Adrenal gland (tissue), 12 donors: Measurements from ENCODE around the gene ITPA. TPM values are rescaled to one million over a fixed set of nuclear protein-coding genes. Genes with fewer than 3 reads are reported as not detected.

Experiments
- DNase-seq, 7 donors: peaks; one replicate each; pipeline ENCODE4 v3.0.0-alpha.2; 2019 to 2020
- H3K27ac ChIP-seq, 5 donors: fragments of 200-600 bp; sonication (generic) in 4 of 5; 1 replicate in 3 of 5; 2 replicates in 2 of 5; pipeline versions ENCODE4 v1.5.1 to v1.8.0; 2016 to 2020; ENCODE audit warnings: mild to moderate bottlenecking in 1 of 5
- H3K27me3 ChIP-seq: fragments of 200-600 bp; 2 replicates; pipeline ENCODE4 v1.8.0; 2021
- H3K36me3 ChIP-seq, 2 donors: fragments of 200-600 bp; replicated peaks in 1 of 2; 1 replicate in 1 of 2; 2 replicates in 1 of 2; pipeline versions ENCODE4 v1.5.1 to v1.8.0; 2018 to 2022
- H3K4me1 ChIP-seq, 2 donors: fragments of 200-600 bp; replicated peaks in 1 of 2; 1 replicate in 1 of 2; 2 replicates in 1 of 2; pipeline versions ENCODE4 v1.5.1 to v1.8.0; 2018 to 2021
- H3K4me3 ChIP-seq, 4 donors: fragments of 200-600 bp; sonication (generic) in 3 of 4; one replicate each; pipeline ENCODE4 v1.5.1; 2016 to 2018
- H3K9me3 ChIP-seq, 3 donors: fragments of 200-600 bp; sonication (generic) in 1 of 3; replicated peaks in 1 of 3; 1 replicate in 2 of 3; 2 replicates in 1 of 3; pipeline versions ENCODE4 v1.5.1 to v1.8.0; 2016 to 2021
- POLR2A ChIP-seq, 2 donors: fragments of 450-650 bp; IDR thresholded peaks; one replicate each; pipeline ENCODE4 v1.6.1; 2017; ENCODE audit warnings: antibody characterized with exemption in 2 of 2, mild to moderate bottlenecking in 2 of 2, moderate library complexity in 1 of 2
- WGBS, 4 donors: extraction: QIAGEN DNeasy Blood & Tissue Kit in 2 of 4; methylation state at CpG; one replicate each; pipeline versions ENCODE4 v1.1.5 to v1.1.7; 2013 to 2017; 5-methylcytosine and 5-hydroxymethylcytosine counted together
- intact Hi-C, 2 donors: fragments of 100-400 bp; cut with DNase I; formaldehyde crosslinking; loops; one replicate each; pipeline versions ENCODE4 v1.14.1 to v1.15.0; 2022 to 2023
- polyA plus RNA-seq, 3 donors: library from polyadenylated mRNA; stranded (reverse); fragments of 200-250 nt in 2 of 3; fragments of 350-450 nt in 1 of 3; fragmentation: Illumina TruSeq in 1 of 3; extraction: RNeasy Lipid Tissue Mini Kit (QIAGEN cat#74804) in 1 of 3; gene quantifications; one replicate each; pipeline ENCODE4 v1.2.3, GENCODE V29; 2013 to 2014
- total RNA-seq, 9 donors: library from RNA; depleted of rRNA in 4 of 9; stranded (reverse); fragments of >200 nt in 4 of 9; fragments of 120-200 nt in 1 of 9; fragmentation: NEBNext Ultra II Directional in 1 of 9; extraction: Animal tissue kit (Norgen Biotek cat#: 25700) in 1 of 9; gene quantifications; one replicate each; pipeline versions ENCODE4 v1.1.0 to v1.2.4, GENCODE V29; 2013 to 2023
- TF ChIP-seq, protein P1 (sequence below), 6 experiments: fragments of 450-650 bp in 4 of 6; fragments of 200-600 bp in 2 of 6; sonication (generic) in 1 of 6; IDR thresholded peaks; 1 replicate in 5 of 6; 2 replicates in 1 of 6; pipeline versions ENCODE4 v1.5.1 to v1.8.0; 2016 to 2021; ENCODE audit warnings: antibody characterized with exemption in 6 of 6, mild to moderate bottlenecking in 2 of 6, moderate library complexity in 1 of 6
- donor health status: healthy with polysubstance abuse.
- donor health status: Bipolar disorder and iron deficiency.
- donor health status: DM: yes; HTN: yes; CAD: no.
- donor health status: DM: no; HTN: no; CAD: no.
- donor health status: DM: no; HTN: no; CAD: no.
- donor health status: DM: yes; HTN: yes; CAD: no.

ITPA gene
- total and polyA plus RNA-seq, 12 donors = 29.3 to 182 (median 62.5) TPM

DNA sequence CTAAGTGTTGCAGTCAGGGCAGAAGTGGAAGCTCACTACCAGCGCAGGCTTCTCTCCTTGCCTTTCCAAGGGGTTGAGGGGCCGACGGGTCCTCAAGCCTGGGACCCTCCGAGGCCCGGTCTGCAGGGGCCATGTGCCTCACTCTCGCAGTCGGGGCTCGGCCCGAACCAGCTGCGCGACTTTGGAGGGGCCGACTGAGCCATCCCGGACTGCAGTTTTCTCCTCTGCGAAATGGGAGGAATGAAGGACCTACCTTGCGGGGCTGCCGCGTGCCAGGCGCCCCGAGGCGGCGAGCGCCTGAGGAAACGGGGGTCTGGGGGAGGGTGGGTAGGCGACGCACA lies 41.6 kb upstream of the ITPA start:
- Histone ChIP-seq H3K9me3 (no peaks in the 10 kb centered on the region), H3K27me3 (no peaks in the 10 kb centered on the region), H3K36me3 (no peaks in the 10 kb centered on the region), H3K4me1 (peaks cover 11 to 15% of the 10 kb centered on the region in 2 donors), H3K4me3 (peak overlapping the region in 2 of 4 donors; percentile 13 to 43), H3K27ac (no peak overlapping the region)
- TF ChIP-seq POLR2A (IDR thresholded peaks at IDR 0.05) = no peak
- TF ChIP-seq, protein P1, sequence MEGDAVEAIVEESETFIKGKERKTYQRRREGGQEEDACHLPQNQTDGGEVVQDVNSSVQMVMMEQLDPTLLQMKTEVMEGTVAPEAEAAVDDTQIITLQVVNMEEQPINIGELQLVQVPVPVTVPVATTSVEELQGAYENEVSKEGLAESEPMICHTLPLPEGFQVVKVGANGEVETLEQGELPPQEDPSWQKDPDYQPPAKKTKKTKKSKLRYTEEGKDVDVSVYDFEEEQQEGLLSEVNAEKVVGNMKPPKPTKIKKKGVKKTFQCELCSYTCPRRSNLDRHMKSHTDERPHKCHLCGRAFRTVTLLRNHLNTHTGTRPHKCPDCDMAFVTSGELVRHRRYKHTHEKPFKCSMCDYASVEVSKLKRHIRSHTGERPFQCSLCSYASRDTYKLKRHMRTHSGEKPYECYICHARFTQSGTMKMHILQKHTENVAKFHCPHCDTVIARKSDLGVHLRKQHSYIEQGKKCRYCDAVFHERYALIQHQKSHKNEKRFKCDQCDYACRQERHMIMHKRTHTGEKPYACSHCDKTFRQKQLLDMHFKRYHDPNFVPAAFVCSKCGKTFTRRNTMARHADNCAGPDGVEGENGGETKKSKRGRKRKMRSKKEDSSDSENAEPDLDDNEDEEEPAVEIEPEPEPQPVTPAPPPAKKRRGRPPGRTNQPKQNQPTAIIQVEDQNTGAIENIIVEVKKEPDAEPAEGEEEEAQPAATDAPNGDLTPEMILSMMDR (IDR thresholded peaks at IDR 0.05) = no peak
- DNase-seq = peak in 1 of 7 donors; percentile 43
- intact Hi-C loops = no loop called here
- WGBS, 4 donors = 29 to 100% (median 43%) methylated on average over 1 to 25 of the region's 25 CpGs

DNA sequence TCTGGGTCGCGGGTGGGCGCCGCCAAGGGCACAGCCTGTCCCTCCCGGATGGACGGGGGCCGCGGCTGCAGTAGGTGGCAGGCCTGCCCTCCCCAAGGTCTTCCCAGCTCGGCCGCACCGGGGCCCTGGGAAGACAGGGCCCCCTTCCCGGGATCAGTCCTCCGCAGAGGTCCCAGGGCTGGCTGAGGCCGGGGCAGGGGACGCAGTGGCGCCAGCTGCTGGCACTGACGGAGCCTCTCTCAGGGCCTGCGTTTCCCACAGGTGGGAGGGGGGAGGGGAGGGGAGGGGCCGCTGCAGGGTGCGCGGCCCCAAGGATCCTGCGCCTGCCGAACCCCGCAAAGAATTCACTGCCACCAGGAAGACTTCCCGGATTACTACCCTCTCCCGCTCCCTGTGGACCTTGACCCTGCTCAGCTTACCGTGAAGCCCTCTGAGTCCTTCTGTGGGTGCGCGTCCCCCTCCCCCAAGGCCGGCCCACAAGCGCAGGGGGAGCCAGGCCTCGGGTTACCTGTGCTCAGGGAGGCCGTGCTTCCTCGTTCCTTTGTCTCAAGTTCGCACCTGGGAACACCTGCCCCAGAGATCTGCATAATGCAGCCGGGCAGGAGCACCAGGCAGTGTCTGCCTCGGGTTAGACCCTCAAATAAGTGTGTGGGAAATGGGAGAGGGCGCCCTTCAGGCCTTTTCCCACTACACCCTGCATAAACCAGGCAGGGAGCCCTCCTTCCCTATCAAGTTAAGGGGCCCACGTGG lies 41.0 kb upstream of the ITPA start:
- H3K27ac ChIP-seq = no peak overlapping the region
- intact Hi-C loops = no loop called here
- WGBS, 4 donors = 20 to 100% (median 27%) methylated on average over 1 to 39 of the region's 39 CpGs
- TF ChIP-seq POLR2A (IDR thresholded peaks at IDR 0.05) = no peak
- TF ChIP-seq, protein P1 (IDR thresholded peaks at IDR 0.05) = no peak
- peak in 4 of 7 donors; percentile 40 to 57 (median 44) for DNase-seq
- peaks cover 13 to 17% of the 10 kb centered on the region in 2 donors for H3K4me1 ChIP-seq
- H3K36me3 ChIP-seq = no peaks in the 10 kb centered on the region
- no peaks in the 10 kb centered on the region for H3K9me3 ChIP-seq
- H3K4me3 ChIP-seq = peak overlapping the region in 2 of 4 donors; percentile 13 to 43
- no peaks in the 10 kb centered on the region for H3K27me3 ChIP-seq

DNA sequence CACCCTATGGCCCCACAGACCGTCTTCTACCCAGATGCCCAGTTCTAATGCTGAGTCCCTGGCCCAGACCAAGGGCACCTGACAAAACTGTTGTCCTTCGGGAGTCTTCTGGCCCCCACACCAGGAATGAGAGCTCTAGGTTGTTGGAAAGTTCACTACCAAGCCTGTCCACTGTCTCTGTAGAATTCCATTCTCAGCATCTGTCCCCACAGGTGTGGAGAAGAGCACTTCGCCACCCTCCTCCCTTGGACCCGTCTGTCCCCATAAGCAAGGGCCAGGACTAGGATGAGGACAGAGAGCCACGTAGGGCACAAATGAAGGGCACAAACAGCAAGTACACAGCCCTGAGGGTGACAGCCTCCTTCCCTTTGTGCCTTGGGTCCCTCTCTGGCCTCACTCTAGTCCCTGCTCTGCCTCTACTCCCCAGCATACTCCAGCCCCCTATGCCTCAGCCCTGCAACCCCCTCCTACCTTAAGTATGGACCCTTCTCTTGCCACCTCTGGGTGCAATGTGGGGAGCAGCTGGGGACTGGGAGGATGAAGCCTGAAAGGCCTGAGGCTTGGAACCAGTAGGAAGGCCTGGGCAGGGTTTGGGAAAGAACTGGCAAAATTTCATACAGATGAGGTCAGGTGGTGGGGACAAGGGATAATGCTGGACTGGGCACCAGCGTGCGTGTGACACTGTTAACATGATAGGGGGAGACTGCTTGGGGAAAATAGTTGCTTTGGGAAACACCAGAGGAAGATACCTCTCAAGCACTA lies 40.3 kb upstream of the ITPA start:
- no peak overlapping the region for H3K4me3 ChIP-seq
- H3K9me3 ChIP-seq = no peaks in the 10 kb centered on the region
- intact Hi-C loops = no loop called here
- no peaks in the 10 kb centered on the region for H3K27me3 ChIP-seq
- H3K27ac ChIP-seq = no peak overlapping the region
- WGBS, 4 donors = 78 to 89% (median 82%) methylated on average over 7 of the region's 7 CpGs
- H3K36me3 ChIP-seq = no peaks in the 10 kb centered on the region
- DNase-seq = peak in 1 of 7 donors; percentile 18
- peaks cover 13 to 17% of the 10 kb centered on the region in 2 donors for H3K4me1 ChIP-seq
- no peak for TF ChIP-seq POLR2A (IDR thresholded peaks at IDR 0.05)
- TF ChIP-seq, protein P1 (IDR thresholded peaks at IDR 0.05) = no peak

DNA sequence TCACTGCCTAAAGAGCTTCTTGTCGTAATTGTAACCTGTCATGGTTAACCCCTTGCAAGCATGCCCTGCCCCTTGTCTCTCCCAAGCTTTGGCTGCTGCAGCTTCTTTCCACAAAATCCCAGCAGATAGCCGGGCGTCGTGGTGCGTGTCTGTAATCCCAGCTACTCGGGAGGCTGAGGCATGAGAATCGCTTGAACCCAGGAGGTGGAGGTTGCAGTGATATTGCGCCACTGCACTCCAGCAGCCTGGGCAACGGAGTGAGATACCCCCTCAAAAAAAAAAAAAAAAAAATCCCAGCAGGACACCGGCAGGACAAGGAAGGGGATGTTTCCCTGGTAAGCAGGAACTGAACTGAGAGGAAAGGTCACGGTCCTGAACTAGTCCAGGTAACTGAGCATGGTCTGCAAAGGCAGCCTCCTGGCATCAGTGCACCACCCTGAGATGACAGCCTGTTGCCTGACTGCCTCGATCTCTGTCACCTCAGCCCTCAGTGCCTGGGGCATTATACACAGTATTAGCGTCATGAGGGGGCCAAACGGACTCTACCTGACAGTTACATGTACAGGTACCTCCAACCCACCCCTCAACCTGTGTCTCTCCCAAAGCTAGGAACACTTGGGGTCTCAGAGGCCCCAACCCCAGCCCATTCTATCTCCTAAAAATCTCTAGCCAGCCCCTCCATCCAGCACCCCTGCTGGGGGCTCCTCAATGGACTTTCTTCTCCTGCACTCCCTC lies 37.7 kb upstream of the ITPA start:
- peak in 1 of 7 donors; percentile 9 for DNase-seq
- WGBS, 4 donors = 84 to 89% (median 86%) methylated on average over 14 of the region's 14 CpGs
- Histone ChIP-seq H3K36me3 (no peaks in the 10 kb centered on the region), H3K9me3 (no peaks in the 10 kb centered on the region), H3K27me3 (no peaks in the 10 kb centered on the region), H3K27ac (no peak overlapping the region), H3K4me3 (no peak overlapping the region), H3K4me1 (peaks cover 24 to 40% of the 10 kb centered on the region in 2 donors)
- TF ChIP-seq POLR2A (IDR thresholded peaks at IDR 0.05) = no peak
- TF ChIP-seq, protein P1 (IDR thresholded peaks at IDR 0.05) = no peak
- intact Hi-C loops = no loop called here
